ENCODE measurements around the gene GATD1. TPM values are rescaled to one million over a fixed set of nuclear protein-coding genes. Genes with fewer than 3 reads are reported as not detected.

GATD1 gene
- total and polyA plus RNA-seq, 9 of the 15 experiments (the other 6 are each of a cell fraction or from before 2014, with no cell fraction given): 2.8 to 144 (median 36.9) TPM

GRCh38 chr11:747158-748006 is 29.9 kb downstream of the GATD1 start, which contains the start of gene TALDO1 (continued):
- TF ChIP-seq ETS1 (conservative IDR thresholded peaks at IDR 0.05; ENCODE audit: control insufficient read depth, low read depth, low read length) (peak; percentile 41; the same call in 1 of the 2 replicates), BCOR (IDR thresholded peaks at IDR 0.05) (no peak), STAT5A (IDR thresholded peaks at IDR 0.05; ENCODE audit: borderline replicate concordance, low read length) (no peak), PHB (CRISPR knock-in tag; IDR thresholded peaks at IDR 0.05) (no peak), KAT2B (IDR thresholded peaks at IDR 0.05; ENCODE audit: low read depth, low read length) (no peak), POLR2A (conservative IDR thresholded peaks at IDR 0.05) (peak; percentile 88), MED1 (CRISPR knock-in tag; IDR thresholded peaks at IDR 0.05; ENCODE audit: borderline replicate concordance) (no peak), TSC22D4 (tag; IDR thresholded peaks at IDR 0.05) (no peak), ZNF75A (CRISPR knock-in tag; IDR thresholded peaks at IDR 0.05) (no peak), HDAC2 (IDR thresholded peaks at IDR 0.05) (no peak), IRF1 (CRISPR knock-in tag; IDR thresholded peaks at IDR 0.05; ENCODE audit: borderline replicate concordance) (no peak), ZBTB1 (CRISPR knock-in tag; IDR thresholded peaks at IDR 0.05; ENCODE audit: borderline replicate concordance, low read depth) (no peak), ZNF444 (CRISPR knock-in tag; IDR thresholded peaks at IDR 0.05) (no peak), ZNF316 (IDR thresholded peaks at IDR 0.05) (no peak), ZC3H8 (IDR thresholded peaks at IDR 0.05) (no peak), NFATC3 (IDR thresholded peaks at IDR 0.05) (no peak), EZH2 (IDR thresholded peaks at IDR 0.05; ENCODE audit: borderline replicate concordance, low read depth, low read length) (no peak), ZNF239 (CRISPR knock-in tag; IDR thresholded peaks at IDR 0.05) (no peak), ELF2 (CRISPR knock-in tag; IDR thresholded peaks at IDR 0.05) (no peak), ZSCAN29 (IDR thresholded peaks at IDR 0.05) (no peak)
- TF ChIP-seq, protein P1, sequence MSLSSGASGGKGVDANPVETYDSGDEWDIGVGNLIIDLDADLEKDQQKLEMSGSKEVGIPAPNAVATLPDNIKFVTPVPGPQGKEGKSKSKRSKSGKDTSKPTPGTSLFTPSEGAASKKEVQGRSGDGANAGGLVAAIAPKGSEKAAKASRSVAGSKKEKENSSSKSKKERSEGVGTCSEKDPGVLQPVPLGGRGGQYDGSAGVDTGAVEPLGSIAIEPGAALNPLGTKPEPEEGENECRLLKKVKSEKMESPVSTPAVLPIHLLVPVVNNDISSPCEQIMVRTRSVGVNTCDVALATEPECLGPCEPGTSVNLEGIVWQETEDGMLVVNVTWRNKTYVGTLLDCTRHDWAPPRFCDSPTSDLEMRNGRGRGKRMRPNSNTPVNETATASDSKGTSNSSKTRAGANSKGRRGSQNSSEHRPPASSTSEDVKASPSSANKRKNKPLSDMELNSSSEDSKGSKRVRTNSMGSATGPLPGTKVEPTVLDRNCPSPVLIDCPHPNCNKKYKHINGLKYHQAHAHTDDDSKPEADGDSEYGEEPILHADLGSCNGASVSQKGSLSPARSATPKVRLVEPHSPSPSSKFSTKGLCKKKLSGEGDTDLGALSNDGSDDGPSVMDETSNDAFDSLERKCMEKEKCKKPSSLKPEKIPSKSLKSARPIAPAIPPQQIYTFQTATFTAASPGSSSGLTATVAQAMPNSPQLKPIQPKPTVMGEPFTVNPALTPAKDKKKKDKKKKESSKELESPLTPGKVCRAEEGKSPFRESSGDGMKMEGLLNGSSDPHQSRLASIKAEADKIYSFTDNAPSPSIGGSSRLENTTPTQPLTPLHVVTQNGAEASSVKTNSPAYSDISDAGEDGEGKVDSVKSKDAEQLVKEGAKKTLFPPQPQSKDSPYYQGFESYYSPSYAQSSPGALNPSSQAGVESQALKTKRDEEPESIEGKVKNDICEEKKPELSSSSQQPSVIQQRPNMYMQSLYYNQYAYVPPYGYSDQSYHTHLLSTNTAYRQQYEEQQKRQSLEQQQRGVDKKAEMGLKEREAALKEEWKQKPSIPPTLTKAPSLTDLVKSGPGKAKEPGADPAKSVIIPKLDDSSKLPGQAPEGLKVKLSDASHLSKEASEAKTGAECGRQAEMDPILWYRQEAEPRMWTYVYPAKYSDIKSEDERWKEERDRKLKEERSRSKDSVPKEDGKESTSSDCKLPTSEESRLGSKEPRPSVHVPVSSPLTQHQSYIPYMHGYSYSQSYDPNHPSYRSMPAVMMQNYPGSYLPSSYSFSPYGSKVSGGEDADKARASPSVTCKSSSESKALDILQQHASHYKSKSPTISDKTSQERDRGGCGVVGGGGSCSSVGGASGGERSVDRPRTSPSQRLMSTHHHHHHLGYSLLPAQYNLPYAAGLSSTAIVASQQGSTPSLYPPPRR (CRISPR knock-in tag; IDR thresholded peaks at IDR 0.05; ENCODE audit: borderline replicate concordance): peak; percentile 49; the same call in 1 of the 2 replicates
- TF ChIP-seq, protein P2, sequence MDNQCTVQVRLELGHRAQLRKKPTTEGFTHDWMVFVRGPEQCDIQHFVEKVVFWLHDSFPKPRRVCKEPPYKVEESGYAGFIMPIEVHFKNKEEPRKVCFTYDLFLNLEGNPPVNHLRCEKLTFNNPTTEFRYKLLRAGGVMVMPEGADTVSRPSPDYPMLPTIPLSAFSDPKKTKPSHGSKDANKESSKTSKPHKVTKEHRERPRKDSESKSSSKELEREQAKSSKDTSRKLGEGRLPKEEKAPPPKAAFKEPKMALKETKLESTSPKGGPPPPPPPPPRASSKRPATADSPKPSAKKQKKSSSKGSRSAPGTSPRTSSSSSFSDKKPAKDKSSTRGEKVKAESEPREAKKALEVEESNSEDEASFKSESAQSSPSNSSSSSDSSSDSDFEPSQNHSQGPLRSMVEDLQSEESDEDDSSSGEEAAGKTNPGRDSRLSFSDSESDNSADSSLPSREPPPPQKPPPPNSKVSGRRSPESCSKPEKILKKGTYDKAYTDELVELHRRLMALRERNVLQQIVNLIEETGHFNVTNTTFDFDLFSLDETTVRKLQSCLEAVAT (IDR thresholded peaks at IDR 0.05): no peak; a peak in 2 of 4 replicates

All from K562 (cell line).